ENCODE results near the gene S100A2.
"Not testable (repeated sequence)": the region's sequence is repeated elsewhere in the genome, so short reads cannot be mapped to it uniquely, and the experiment has no call there.

- TF ChIP-seq CTCF, EP300, POLR2AphosphoS5 (IDR thresholded peaks at IDR 0.05): not testable (repeated sequence)
These were observed 17.2 kb upstream of the S100A2 start for GRCh38 chr1:153582836-153583235.
